Measurements from ENCODE around the gene MFAP4.
A peak's percentile ranks its signal among the peaks of the same experiment; 100 is the strongest.
"Not testable (repeated sequence)": the region's sequence is repeated elsewhere in the genome, so short reads cannot be mapped to it uniquely, and the experiment has no call there.

Gene MFAP4

GRCh38 chr17:19369846-19370492 is 17.0 kb downstream of the MFAP4 start:
- DNase-seq: peak; percentile 41

GRCh38 chr17:19369107-19369778 is 17.7 kb downstream of the MFAP4 start:
- no peak for DNase-seq

DNA sequence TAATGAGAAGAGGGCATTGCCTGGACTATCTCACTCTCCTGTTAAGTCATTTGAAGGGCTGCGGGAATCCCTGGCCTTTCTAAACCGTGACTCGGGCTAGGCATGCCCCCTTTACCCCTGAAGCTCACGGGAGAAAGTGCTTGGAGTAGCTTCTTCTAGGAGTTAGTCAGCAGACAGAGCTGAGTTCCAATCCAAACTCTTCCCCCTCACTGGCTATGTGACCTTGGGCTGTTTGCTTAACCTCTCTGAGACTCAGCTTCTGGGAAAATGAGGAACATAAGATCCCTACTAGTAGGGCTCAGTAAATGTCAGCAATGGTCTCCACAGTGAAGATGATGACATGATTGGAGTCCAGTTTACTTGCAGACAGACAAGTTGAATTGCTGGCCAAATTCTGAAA is 18.8 kb downstream of the MFAP4 start:
- no peak for DNase-seq

DNA sequence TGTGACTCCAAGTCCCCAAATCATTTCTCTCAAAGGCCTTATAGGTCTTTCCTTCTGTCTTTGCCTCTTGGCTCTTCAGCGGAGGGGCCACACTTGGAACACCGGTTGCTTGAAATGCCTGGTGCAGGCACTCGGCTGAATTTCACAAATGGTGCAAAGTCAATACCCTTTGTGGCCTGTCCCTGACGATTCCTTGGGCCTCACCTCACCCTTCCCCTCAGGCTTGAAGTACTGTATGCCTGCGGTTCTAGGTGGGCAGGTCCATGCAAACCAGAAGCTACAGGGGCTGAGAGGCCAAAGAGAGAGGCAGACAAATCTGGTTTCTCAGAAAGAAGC is 20.4 kb downstream of the MFAP4 start:
- DNase-seq: no peak

DNA sequence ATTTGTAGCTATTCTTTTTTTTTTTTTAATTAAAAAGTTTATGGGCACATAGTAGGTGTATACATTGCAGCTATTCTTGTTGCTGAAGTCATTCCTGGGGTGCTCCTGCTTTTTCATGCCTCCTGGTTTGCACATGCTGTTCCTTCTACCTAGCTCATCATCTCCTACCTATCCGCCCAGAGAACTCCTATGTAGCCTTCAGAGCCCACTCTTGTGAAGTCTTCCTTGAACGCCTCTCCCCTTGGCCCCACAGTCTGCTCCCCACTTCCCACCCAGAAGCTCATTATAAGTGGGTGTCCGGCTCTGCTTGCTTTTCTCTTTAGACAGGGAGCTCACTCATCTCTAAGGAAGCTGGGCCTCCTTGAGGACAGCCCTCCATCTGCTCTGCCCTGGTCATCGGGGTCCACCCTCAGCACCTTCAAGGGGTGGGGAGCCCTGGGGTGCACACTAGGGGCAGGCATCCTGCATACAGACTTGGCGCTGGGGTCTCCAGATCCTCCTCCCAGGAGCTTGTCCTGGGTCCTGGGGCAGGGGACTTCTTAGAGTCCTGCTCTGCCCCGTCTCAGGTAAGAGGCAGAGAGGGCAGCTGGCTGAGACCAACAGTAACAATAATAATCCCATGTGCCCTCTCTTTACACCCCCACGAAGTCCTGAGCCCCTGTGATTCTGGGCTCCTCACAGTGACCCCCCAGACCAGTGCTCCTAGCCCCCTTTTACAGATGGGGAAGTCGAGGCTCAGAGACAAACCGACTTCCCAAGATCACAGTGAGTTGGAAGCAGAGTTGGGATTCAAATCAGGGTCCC is 21.0 kb downstream of the MFAP4 start:
- DNase-seq: no peak

GRCh38 chr17:19365499-19365817 is 21.5 kb downstream of the MFAP4 start:
- DNase-seq: no peak

DNA sequence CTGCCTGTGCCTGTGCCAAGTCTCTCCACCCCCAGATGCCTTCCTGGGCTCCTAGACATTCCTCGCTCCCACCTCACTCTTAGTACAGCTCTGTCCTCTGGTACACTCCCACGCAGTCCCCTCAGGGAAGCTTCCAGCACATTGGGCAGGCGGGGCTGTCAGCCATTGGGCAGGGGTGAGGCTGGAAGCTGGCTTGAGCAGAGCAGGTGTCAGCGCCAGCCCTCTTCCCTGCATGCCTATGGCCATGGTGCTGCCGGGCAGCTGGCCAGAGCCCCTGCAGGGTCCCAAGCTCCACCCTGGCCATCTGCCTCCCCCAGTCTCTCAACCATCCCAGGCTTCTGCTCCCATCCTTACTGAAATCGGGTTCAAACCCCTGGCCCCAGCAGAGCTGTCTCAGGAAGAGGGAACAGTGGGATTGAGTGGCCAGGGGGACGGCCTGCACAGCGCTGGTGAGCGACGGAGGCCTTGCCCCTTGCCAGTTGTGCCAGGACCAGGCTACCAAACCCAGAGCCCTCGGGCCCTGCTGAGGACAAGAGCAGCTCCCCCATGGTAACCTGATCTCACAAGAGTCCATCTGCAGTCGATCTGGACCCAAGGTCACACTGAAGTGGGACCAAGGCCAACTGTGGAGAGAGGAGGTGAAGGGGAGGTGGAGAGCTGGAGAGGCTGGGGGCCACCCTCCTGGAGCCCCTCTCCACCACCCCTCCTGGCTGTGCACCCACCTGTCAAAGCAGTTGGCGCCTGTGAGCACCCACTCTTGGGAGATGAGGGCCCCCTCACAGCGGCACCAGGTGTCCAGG is 22.1 kb downstream of the MFAP4 start:
- no peak for DNase-seq

GRCh38 chr17:19363460-19364035 is 23.4 kb downstream of the MFAP4 start:
- DNase-seq: no peak

GRCh38 chr17:19363114-19363438 is 23.9 kb downstream of the MFAP4 start:
- DNase-seq: no peak

GRCh38 chr17:19362277-19363113 is 24.5 kb downstream of the MFAP4 start, which contains the start of gene B9D1:
B9D1 (minus strand) TSS chr17:19362723; CDS start chr17:19362569, 154 bp downstream.
- peak; percentile 90 for DNase-seq

GRCh38 chr17:19361944-19362276 is 25.1 kb downstream of the MFAP4 start:
- DNase-seq: no peak

GRCh38 chr17:19361326-19361725 is 25.7 kb downstream of the MFAP4 start:
- no peak for DNase-seq

DNA sequence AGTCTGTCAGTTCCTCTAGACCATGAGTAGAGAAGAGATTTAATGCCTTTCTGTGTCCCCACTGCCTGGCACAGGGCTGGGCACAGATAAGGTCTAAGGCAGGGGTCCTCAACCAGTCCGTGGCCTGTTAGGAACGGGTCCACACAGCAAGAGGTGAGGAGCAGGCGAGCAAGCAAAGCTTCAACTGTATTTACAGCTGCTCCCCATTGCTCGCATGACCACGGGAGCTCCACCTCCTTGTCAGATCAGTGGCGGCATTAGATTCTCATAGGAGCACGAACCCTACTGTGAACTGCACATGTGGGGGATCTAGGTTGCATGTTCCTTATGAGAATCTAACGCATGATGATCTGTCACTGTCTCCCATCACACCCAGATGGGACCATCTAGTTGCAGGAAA is 26.2 kb downstream of the MFAP4 start:
- DNase-seq: no peak

- DNase-seq: no peak
Measured at GRCh38 chr17:19359856-19360255, 27.1 kb downstream of the MFAP4 start.

GRCh38 chr17:19359151-19359550 is 27.8 kb downstream of the MFAP4 start:
- no peak for DNase-seq

GRCh38 chr17:19357761-19358160 is 29.2 kb downstream of the MFAP4 start:
- DNase-seq: no peak

- DNase-seq: no peak
Measured at GRCh38 chr17:19357351-19357750, 29.6 kb downstream of the MFAP4 start.

- DNase-seq: no peak
Measured at GRCh38 chr17:19354748-19355147, 32.2 kb downstream of the MFAP4 start.

DNA sequence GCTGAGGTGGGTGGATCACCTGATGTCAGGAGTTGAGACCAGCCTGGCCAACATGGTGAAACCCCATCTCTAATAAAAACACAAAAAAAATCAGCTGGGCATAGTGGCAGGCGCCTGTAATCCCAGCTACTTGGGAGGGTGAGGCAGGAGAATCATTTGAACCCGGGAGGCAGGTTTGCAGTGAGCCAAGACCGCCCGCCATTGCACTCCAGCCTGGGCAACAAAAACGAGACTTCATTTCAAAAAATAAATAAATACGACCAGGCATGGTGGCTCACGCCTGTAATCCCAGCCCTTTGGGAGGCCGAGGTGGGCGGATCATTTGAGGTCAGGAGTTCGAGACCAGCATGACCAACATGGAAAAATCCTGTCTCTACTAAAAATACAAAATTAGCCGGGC is 33.6 kb downstream of the MFAP4 start:
- DNase-seq: not testable (repeated sequence)

DNA sequence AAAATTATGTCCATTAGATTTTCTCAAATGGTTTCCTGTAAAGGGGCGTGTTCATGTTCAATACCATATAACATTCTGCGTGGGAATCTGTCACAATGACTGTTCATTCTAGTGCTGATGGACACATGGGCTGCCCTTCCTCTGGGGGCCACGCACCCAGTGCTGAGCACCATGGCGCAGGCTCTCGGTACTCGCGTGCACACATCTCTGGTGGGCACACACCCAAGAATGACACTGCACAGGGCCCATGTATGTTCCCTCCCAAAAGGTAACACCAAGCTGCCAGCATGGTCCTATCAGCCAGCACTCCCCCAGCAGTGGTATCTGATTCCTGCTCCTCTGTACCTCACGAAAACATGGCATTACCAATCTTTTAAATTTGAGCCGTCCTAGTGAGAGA is 38.2 kb downstream of the MFAP4 start:
- DNase-seq: no peak

GRCh38 chr17:19348081-19348650 is 38.8 kb downstream of the MFAP4 start:
- no peak for DNase-seq
